RCC 7860 (cell line): Measurements from ENCODE around the gene BCL2L1.
"Not testable (repeated sequence)": the region's sequence is repeated elsewhere in the genome, so short reads cannot be mapped to it uniquely, and the experiment has no call there.

Experiments used
- DNase-seq: peaks from one replicate; pipeline ENCODE4 v3.0.0-alpha.2; 2015; ENCODE audit warnings: low spot score
- FAIRE-seq: peaks from 2 replicates; lab custom pipeline; 2012; peaks lifted over from hg19 to GRCh38; lab: Jason Lieb, UNC

BCL2L1 gene

GRCh38 chr20:31677553-31678260 lies 45.0 kb downstream of the BCL2L1 start:
- no peak for DNase-seq
- no peak for FAIRE-seq

- no peak for FAIRE-seq
- DNase-seq: no peak
Observed at GRCh38 chr20:31676609-31676989, 46.1 kb downstream of the BCL2L1 start.

- FAIRE-seq (no peak), DNase-seq (peak; percentile 30)
Observed at GRCh38 chr20:31675828-31676608, 46.6 kb downstream of the BCL2L1 start.

GRCh38 chr20:31674895-31675827 lies 47.5 kb downstream of the BCL2L1 start:
- peak; percentile 77 for DNase-seq
- peak; percentile 29 for FAIRE-seq

- no peak for DNase-seq
- FAIRE-seq: no peak
Observed at GRCh38 chr20:31673943-31674463, 48.7 kb downstream of the BCL2L1 start.

GRCh38 chr20:31673435-31673834 lies 49.2 kb downstream of the BCL2L1 start:
- no peak for FAIRE-seq
- DNase-seq: no peak

GRCh38 chr20:31671324-31671723 lies 51.3 kb downstream of the BCL2L1 start:
- no peak for DNase-seq
- FAIRE-seq: no peak

GRCh38 chr20:31670371-31671228 lies 52.1 kb downstream of the BCL2L1 start:
- no peak for DNase-seq
- FAIRE-seq: no peak

GRCh38 chr20:31669876-31670275 lies 52.8 kb downstream of the BCL2L1 start:
- FAIRE-seq (no peak), DNase-seq (no peak)

- DNase-seq, FAIRE-seq: not testable (repeated sequence)
Observed at GRCh38 chr20:31668944-31669343, 53.7 kb downstream of the BCL2L1 start.

GRCh38 chr20:31667315-31668285 lies 55.1 kb downstream of the BCL2L1 start:
- no peak for DNase-seq
- FAIRE-seq: no peak

- DNase-seq (no peak), FAIRE-seq (no peak)
Observed at GRCh38 chr20:31666258-31667042, 56.2 kb downstream of the BCL2L1 start.

- DNase-seq (no peak), FAIRE-seq (no peak)
Observed at GRCh38 chr20:31665753-31666152, 56.9 kb downstream of the BCL2L1 start.

- DNase-seq (no peak), FAIRE-seq (no peak)
Observed at GRCh38 chr20:31664696-31665354, 57.8 kb downstream of the BCL2L1 start.

GRCh38 chr20:31663838-31664695 lies 58.6 kb downstream of the BCL2L1 start:
- no peak for DNase-seq
- no peak for FAIRE-seq

GRCh38 chr20:31663524-31663837 lies 59.2 kb downstream of the BCL2L1 start:
- FAIRE-seq: no peak
- DNase-seq: no peak

- DNase-seq (no peak), FAIRE-seq (no peak)
Observed at GRCh38 chr20:31662372-31662854, 60.3 kb downstream of the BCL2L1 start.
